Mucosa of rectum (tissue), 2 donors: Measurements from ENCODE around the gene ETV3L.

Experiments used
- H3K27ac ChIP-seq, 2 donors: one replicate each; pipeline ENCODE4 v1.7.0; 2013; ENCODE audit warnings: inconsistent platforms in 2 of 2, low read depth in 2 of 2, low read length in 2 of 2
- H3K27me3 ChIP-seq, 2 donors: one replicate each; pipeline ENCODE4 v1.7.0; 2013; ENCODE audit warnings: low read length in 2 of 2; ENCODE audit not compliant: control insufficient read depth in 2 of 2, insufficient read depth in 2 of 2
- H3K36me3 ChIP-seq, 2 donors: one replicate each; pipeline ENCODE4 v1.7.0; 2013; ENCODE audit warnings: low read length in 2 of 2; ENCODE audit not compliant: control insufficient read depth in 2 of 2, insufficient read depth in 2 of 2
- H3K4me1 ChIP-seq, 2 donors: one replicate each; pipeline ENCODE4 v1.7.0; 2013; ENCODE audit warnings: low read length in 2 of 2, mild to moderate bottlenecking in 1 of 2; ENCODE audit not compliant: control insufficient read depth in 2 of 2, insufficient read depth in 2 of 2
- H3K4me3 ChIP-seq, 2 donors: one replicate each; pipeline ENCODE4 v1.7.0; 2013; ENCODE audit warnings: low read length in 2 of 2
- H3K9ac ChIP-seq, 2 donors: one replicate each; pipeline ENCODE4 v1.7.0; 2013; ENCODE audit warnings: low read length in 2 of 2, low read depth in 1 of 2, mild to moderate bottlenecking in 1 of 2
- H3K9me3 ChIP-seq, 2 donors: one replicate each; pipeline ENCODE4 v1.7.0; 2013; ENCODE audit warnings: low read length in 2 of 2; ENCODE audit not compliant: control insufficient read depth in 2 of 2
- donor health status: healthy.
- donor health status: Normal muscosa, but diverticular disease.

ETV3L gene

DNA sequence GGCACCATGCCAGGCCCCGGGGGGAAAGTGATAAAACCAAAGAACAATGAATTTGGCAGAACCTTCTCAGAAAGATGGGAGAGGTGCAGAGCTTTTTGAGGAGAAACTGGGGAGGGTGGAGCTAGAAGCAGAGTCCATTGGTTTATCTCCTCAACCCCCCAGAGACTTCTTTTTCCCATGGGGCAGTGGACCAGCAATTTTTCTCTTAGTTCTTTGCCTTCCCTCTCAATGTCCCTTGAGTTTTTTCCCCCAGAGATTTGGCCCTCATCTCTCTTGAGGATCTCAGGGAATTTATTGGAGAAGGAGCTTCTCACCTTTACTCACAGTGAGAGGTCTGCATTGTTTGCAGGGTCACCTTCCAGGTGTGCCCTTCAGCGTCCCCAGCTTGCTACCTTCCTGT lies 48.8 kb downstream of the ETV3L start:
- Histone ChIP-seq H3K9ac (no peak overlapping the region), H3K36me3 (no peaks in the 10 kb centered on the region), H3K4me1 (peaks cover 0 to 9% of the 10 kb centered on the region in 2 donors), H3K27ac (no peak overlapping the region), H3K4me3 (no peak overlapping the region), H3K27me3 (no peaks in the 10 kb centered on the region), H3K9me3 (no peaks in the 10 kb centered on the region)

DNA sequence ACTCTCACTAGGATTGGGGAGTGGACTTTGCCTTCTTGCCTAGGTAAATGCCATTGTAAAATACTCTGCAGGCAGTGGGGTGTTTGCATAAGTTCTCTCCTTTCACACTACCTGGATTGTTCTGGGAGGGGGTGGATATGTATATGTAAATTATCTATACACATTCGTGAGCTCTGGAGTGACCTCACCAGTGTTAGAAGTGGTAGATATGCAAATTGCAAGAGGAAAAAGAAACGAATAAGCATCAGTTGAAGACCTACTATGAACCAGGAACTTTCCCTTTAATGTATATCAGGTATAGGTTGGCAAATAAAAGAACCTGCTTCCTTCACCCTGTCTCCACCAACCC lies 52.6 kb downstream of the ETV3L start:
- H3K4me3 ChIP-seq: peak overlapping the region in 1 of 2 donors; percentile 74

DNA sequence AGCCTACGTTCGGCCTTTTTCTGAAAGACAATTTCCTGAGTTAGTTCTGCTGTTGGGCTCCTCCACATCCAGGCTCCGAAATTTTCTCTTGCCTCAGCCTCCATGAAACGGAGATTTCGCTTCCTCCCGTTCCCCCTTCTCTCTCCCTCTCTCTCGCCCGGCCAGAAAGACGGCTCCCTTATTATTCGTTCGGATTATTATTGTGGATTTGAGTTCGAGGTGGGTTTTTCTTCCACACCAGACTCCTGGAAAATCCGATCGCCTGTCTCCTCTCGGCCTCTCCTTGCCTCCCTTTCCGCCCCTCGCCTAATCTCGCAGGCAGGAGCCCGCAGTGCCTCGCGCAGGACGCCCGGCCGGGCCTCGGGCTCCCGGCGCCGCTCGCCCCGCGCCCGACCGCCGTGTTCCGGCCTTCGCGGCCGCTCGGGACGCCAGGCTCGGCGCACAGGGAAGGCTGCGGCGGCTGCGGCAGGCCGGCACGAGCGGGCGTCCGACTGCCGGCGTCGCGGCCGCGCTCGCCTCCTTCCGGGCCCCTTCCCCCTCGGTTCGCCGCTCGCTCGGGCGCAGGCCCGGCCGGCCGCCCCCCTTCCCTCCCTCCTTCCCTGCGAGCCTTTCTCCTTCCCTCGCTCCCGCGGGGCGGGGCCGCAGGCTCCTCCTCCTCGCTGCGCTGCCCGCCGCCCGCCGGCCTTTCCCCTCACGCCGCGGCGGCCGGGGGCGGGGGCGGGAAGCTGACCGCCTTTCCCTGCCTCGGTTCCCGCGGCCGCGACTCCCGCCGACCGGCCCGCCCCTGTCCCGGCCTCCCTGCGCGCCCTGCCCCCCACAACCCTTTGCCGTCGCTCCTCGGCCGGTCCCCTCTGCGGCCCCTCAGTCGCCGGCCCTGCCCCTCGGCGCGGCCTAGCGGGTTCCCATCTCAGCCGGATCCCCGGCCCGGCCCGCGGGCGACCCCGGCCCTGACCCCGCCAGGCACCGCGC lies 54.1 kb downstream of the ETV3L start, which contains the start of gene ARHGEF11:
TSS of gene ARHGEF11 (minus strand) at position 493 of the 969 bp plus-strand sequence. CDS start 1,412 bp downstream, outside the sequence.
- Histone ChIP-seq H3K9ac (peak within 1 kb of the TSS; percentile 53 to 94), H3K27me3 (no peaks in the 10 kb centered on the region), H3K27ac (peak within 1 kb of the TSS; percentile 89 to 92), H3K36me3 (no peaks in the 10 kb centered on the region), H3K4me3 (peak within 1 kb of the TSS; percentile 74 to 83), H3K4me1 (peaks cover 15 to 37% of the 10 kb centered on the region in 2 donors), H3K9me3 (no peaks in the 10 kb centered on the region)

More for the DNA sequence above, 52.6 kb downstream of the ETV3L start:
- Histone ChIP-seq H3K36me3 (no peaks in the 10 kb centered on the region), H3K27ac (peak overlapping the region in 1 of 2 donors; percentile 38), H3K9me3 (no peaks in the 10 kb centered on the region), H3K9ac (no peak overlapping the region), H3K27me3 (no peaks in the 10 kb centered on the region), H3K4me1 (peaks cover 15 to 33% of the 10 kb centered on the region in 2 donors)

DNA sequence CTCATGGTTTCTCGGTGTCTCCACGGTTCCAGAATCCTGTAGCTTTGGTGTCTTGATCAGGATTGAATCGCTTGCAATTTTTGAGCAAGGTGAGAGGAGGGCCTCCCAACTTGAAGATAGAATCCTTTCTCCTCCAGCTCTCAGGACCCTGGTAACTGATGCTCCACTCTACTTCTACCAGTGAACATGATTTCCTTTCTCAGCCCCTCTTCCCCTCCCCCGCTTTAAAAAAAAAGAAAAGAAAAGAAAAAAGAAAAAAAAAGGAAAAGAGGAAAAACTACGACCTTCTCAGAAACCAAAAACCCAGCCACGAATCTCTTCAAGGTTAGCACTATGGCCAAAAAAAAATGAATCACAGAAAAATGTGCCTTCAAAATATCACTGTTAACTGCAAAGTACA lies 55.3 kb downstream of the ETV3L start:
- H3K36me3 ChIP-seq: no peaks in the 10 kb centered on the region
- H3K4me1 ChIP-seq: peaks cover 15 to 40% of the 10 kb centered on the region in 2 donors
- H3K27ac ChIP-seq: no peak overlapping the region
- no peaks in the 10 kb centered on the region for H3K27me3 ChIP-seq
- H3K4me3 ChIP-seq: peak overlapping the region; percentile 73 to 83
- H3K9me3 ChIP-seq: no peaks in the 10 kb centered on the region
- peak overlapping the region; percentile 48 to 94 for H3K9ac ChIP-seq

DNA sequence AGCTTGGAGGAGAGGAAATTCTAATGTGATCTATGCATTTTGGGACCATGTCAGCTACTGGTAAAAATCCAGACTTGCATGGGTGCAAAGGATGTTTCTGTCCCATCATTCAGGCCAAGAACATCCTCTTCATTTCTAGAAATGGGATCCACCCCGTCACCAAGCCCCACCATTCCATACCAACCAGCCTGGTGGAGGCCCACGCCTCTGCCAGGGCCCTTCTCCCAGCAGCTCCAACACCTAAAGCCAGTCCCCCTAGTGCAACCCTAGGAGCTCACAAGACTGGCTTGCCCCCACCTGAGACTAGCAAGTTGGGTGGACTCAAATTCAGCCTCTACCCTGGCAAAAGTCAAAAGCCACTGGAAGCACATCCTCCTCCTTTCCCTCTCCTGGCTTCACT lies 55.9 kb downstream of the ETV3L start:
- Histone ChIP-seq H3K4me1 (peaks cover 15 to 40% of the 10 kb centered on the region in 2 donors), H3K9me3 (no peaks in the 10 kb centered on the region), H3K36me3 (no peaks in the 10 kb centered on the region), H3K27ac (no peak overlapping the region), H3K27me3 (no peaks in the 10 kb centered on the region), H3K4me3 (peak overlapping the region; percentile 73 to 83), H3K9ac (peak overlapping the region in 1 of 2 donors; percentile 94)

DNA sequence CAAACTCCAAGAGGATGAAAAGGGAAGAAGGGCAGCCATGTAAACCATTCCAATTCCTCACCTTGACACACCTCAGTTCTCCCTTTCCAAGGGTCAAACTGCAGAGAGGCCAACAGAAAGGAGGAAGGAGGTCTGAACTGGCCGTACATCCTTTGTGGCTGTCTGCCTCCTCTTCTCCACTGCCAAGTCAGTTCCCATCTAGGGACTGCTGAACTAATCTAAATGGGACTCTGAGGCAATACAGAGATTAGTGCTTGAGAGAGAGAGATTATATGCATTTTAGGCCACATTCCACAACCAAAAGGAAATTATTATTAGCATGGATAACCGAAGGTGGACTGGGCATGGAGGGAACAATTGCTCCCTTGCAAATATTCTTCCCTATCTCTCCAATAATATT lies 56.8 kb downstream of the ETV3L start:
- peaks cover 15 to 40% of the 10 kb centered on the region in 2 donors for H3K4me1 ChIP-seq
- H3K27me3 ChIP-seq: no peaks in the 10 kb centered on the region
- no peaks in the 10 kb centered on the region for H3K9me3 ChIP-seq
- no peak overlapping the region for H3K27ac ChIP-seq
- H3K9ac ChIP-seq: no peak overlapping the region
- peak overlapping the region; percentile 73 to 83 for H3K4me3 ChIP-seq
- H3K36me3 ChIP-seq: no peaks in the 10 kb centered on the region
